GM21515 (cell line): ENCODE results near the gene HIVEP3.

ENCODE experiments used
- ATAC-seq: cut with Tn5 transposase; IDR thresholded peaks from one replicate; pipeline ENCODE4 v1.9.1; 2021; ENCODE audit not compliant: unreplicated experiment

Gene HIVEP3

DNA sequence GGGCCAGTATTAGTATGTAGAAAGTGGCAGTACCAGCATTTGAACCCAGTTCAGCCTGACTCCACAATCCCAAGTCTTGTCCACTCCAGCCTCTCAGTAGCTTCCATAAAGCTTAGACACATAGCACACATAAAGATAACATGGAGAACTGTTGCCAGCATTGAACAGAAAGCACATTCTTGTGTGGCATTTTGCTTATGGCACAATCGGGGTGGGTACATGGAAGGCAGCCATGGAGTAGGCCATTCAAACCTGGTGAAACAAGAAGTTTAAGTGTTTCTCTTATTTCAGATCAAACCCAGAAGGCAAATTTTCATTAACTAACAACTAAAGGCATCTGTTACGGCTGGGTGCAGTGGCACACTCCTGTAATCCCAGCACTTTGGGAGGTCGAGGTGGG lies 102.7 kb downstream of the HIVEP3 start:
- ATAC-seq = no peak

DNA sequence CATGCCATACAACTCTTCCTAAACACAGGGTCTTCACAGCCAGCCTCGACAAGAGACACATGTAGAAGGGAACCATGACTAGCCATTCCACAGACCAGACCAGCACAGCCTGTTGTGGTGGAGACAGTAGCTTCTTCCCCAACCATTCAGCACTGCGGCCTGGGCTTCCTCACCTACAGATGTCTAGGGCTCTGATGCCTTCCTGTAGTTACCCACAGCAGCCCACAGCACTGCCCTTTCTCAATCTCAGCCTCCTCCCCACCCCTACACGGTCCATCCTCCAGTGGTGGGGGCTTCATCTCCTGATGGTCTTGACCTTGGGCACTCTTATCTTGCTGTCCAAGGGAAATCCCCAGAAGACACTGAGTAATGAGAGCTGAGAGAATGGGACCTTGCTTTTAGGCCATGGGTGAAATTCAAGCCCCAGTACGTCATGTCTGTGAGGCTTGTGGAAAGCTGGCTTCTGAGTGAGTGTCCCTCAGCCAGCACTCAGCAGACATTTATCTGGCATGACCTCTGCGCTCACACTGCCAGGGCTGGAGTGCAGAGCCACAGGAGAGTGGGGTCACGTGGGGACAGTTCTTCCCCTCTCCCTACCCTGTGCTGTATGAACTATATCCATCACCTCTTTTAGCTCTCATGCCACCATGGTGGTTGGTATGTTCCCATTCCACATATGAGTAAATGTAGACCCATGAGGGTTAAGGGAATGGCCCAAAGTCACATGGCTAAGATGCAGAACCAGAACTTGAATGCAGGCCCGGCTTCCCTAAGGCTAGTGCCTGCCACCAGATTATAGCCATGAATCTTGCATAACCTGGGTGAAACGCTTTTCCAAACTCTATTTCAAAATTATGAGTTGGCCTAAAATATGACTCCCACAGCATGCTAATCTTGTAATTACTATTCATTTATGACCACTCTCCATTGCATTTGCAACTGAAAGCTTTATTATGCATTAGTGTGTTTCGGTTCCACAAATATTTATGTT lies 104.7 kb downstream of the HIVEP3 start:
- ATAC-seq = no peak

DNA sequence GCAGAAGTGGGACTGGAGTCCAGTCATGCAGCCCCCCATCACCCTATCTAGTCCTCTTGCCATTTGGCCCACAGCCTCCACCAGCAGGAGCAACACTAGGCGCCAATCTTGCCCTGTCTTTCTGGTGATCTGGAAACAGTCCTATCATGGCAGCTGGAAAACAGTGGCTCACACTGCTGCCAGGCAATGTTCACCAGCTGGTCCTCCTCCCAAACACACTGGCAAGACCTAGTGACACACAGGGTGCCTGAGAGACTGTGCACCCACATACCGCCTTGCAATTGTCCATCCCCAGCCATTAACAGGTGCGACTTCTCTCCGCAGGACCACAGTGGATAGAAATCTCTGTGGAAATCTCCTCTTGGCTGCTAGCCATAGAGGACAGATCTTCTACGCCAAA lies 105.5 kb downstream of the HIVEP3 start:
- ATAC-seq = no peak

DNA sequence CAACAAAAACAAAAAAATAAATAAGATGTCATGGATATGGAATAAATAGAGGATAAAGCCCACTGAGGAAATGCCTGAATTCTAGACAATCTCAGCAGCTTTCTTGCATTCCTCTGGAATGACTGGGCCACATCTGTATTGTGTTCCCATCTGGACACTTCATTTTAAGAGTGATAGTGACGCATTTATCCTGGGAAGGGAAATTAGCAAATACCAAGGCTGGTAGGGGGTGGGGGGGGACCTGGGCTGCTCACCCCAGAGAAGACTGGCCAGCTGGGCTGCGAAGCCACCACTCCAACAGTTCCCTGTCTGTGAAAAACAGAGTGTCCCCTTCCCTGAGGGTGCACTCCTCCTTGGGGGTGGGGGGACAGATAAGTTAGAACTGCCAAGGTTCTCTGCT lies 106.3 kb downstream of the HIVEP3 start:
- ATAC-seq = no peak

DNA sequence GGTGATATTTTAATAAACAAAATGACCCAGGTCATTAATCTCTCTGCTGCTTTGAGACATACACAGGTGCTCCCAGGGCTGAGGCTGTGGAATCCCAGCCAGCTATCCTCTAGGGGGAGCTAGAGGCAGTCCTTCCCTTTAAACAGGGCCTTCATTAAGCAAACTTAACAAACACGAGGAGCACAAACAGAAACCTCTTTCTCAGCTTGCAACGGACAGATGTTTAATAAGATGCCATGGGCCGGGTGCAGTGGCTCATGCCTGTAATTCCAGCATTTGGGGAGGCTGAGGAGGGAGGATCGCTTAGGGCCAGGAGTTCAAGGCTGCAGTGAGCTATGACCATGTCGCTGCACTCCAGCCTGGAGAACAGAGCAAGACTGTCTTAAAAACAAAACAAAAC lies 106.7 kb downstream of the HIVEP3 start:
- ATAC-seq = no peak

DNA sequence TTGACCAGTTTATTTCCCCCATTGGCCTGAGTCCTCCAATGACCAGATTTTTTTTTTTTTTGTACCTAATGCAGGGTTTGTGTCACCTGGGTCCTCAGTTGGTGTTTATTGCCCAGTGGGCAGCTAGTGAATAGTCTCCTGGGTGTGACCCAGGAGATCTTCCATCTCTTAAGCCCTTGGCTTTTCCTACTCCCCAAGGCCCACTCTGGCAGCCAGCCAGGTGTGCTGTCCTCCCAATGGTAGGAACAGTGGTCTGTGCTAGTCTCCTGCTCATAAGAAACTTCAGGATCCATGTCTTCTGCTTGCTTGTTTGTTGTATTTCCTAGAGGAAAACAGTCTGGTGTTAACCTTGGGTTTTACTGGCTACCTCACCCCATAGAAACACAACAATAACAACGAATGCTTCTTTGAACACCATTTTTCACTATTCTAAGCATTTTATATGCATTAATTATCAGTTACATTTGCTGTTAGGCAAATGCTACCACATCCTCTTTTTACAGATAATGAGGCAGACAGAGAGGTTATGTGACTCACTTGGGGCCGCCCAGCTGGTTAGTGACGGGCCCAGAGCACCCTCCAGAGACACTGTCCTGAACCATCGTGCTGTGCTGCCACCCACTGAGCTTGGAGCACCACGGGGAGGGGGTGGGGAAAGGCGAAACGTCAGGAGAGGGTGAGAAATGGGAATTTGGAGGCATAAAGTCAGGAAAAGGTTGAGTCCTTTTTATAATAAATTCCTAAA lies 107.5 kb downstream of the HIVEP3 start:
- ATAC-seq = no peak

DNA sequence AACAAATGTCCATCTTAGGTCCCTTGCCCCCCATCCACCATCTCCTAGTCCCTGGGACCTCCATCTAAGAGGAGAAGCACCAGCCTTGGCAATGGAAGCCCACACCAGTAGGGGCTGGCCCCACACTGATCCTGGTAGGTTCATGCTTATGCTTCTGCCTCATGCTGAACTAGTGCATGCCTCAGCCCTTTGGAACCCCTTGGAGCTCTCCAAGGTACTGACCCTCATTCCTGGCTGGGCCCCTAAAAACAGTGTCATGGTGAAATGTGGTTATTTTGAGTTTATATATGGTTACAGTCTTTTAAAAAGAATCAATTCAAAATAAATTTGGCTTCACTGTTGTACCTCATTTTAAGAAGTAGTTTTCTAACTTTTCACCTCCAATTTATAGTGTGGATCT lies 108.3 kb downstream of the HIVEP3 start:
- ATAC-seq = no peak

DNA sequence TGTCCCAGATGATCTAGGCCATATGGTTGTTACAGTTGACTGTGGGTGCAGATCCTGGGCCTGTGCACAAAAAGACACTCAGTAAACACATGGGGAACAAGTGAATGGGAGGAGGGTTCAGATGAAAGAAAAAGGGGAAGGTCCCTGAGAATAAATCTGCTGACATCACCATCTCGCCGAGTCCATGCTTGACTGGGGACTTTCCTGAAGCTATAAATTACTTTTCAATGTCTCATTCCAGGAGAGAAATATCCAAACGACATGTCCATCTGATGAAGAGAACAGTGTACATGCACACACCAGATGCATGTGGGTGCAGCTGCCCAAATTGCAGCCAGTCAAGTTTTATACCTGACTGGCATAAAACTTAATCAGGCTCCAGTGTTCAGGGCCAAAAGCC lies 109.0 kb downstream of the HIVEP3 start:
- ATAC-seq = no peak

DNA sequence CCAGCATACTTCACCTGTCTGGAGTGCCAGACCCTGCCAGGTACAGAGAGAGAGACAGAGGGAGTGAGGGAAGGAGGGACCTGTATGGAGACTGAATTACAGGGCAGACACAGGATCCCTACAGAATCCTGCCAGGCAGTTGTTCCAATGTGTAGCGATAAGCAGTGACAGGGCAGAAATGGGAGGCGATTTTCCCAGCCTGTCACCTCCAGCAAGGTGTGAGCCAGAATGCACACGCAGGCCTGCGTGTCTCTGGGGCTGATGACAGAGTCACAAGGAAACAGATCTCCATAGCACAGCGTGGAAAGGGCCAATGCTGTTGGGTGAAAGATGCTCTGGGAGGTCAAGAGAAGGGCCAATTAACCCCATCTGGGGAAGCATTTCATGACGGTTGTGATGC lies 111.3 kb downstream of the HIVEP3 start:
- ATAC-seq = no peak

DNA sequence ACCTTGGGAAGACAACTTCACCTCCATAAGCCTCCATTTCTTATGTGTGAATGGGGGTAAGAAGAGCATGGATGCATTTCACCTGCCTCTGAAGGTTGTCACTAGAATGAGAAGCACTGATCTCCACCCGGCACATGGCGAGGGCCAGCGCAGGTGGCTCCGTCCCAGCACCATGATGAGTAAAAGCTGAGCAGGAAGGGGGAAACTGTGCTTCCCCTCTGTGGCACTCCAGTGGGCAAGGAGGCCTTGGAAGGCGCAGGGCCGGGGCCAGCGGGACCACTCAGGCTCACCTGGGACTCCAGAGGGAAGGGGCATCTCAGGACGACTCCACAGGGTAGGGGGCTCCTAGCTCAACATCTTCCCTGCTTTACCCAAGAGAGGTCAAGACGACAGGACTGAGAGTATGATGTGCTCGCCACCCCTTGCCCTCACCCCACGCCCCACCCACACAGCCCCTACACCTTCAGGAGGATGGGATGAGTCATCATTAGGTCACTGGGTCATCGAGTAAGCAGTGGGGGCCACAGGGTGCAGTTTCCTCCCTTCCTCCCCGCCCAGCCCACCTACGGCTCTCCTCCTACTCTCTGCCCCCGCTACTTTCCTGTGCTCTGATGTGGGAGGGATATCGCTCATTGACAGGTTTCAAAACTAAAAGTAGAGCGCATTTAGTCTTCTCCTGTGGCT lies 112.1 kb downstream of the HIVEP3 start:
- no peak for ATAC-seq

DNA sequence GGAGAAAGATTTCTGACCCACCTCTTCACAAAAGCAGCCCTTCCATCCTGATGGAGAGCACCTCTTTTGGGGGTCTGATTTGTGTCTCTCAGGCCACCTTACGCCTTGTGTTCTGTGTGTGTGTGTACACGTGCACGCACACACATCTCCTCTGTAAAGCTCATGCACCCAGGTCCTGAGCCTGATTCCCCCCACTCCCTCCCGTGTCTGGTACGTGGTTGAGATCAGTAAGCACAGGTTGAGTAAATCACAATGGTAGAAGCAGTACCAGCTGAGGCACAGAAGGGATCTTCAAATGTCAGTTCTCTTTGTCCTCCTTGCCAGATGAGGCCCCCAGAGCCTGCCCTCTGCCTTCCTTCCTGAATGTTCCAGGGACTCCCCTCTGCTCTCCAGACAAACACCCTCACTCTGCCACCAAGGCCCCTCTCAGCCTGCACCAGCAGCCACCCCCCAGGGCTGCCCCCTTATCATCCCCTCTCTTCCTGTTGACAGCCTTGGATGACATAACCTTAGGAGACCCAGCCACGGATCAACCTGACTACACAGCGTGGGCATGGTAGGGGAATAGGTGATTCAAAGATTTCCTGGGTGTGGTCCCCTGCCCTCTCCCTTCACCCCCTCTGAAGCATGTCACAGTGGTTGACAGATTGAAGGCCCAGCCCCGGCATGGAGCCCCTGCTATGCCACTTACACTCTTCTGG lies 112.8 kb downstream of the HIVEP3 start:
- no peak for ATAC-seq

DNA sequence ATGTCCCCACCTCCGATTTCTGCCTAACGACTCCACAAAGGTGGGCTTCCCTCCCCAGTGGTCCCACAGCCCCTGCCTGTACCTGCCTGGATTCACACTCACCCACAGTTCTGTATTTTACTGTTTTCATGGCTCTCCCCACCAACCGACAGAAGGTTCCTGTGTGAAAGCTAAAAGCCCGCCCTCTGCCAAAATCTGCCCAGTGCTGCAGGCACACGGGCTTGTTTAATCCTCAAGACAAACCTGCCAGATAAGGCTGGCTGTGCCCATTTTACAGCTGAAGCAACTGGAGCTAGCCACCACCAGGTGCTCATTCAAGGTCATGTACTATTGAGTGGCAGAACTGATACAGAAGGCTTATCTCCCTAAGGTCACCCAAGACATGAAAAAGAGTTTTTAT lies 114.5 kb downstream of the HIVEP3 start:
- no peak for ATAC-seq

DNA sequence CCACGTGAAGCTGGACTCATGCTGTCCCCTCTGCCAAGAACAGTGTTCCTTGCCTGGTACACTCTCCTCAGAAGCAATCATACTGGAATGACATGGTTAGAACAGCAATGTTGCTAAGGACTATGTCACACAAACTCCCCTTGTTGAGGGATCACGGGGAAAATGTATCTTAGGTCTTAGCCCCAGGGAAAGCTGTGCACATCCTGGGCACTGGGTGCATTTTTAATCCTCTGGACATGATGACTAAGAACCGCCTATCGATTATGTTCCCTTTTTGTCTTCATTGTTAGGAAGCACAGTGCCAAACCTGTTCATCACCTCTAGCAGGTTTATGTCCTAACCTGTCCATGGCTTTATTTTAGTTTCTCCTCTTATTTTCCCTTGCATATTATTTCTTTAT lies 115.1 kb downstream of the HIVEP3 start:
- ATAC-seq = no peak

DNA sequence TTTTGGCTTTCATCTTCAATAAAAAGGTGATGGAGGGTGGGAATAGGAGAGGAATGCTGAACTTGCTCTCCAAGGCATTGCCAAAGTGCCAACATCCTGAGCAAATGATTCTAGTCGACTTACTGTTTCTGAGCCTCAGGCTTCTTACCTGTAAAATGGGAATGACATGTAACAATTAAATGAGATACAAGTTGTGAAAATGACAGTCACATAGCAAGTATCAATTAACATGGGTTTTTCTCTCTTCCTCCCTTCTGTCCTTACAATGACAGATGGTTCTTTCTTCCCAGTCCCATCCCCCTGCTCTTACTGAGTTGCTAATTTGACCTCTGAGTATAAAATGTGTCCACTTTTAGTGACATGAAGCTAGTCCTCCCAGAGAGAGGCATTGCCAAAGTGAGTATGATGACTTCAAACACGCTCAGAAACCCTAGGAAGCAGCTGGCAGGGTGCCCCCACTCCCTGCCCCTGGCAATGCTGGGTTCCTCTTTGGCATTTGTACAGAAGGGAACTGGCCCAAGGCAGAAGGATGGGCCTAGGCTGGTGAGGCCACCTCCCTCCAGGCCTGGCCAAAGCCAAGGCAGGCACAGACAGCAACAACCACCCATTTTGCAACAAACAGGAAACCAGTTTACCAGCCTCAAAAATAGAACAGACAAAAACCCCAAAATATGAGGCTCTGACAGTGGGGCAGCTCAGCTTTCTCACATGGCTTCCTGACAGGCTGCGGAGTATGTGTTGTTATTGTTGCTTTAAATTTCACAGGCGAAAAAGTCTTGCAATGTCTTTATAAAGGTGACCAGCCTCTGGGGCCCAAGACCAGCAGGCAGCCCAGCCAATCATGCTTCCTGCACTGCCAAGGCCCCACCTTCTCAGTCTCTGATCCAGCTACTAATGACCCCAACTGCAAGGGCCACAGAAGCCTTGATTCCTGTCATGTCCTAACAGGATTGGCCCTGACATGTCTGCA lies 115.9 kb downstream of the HIVEP3 start:
- no peak for ATAC-seq

DNA sequence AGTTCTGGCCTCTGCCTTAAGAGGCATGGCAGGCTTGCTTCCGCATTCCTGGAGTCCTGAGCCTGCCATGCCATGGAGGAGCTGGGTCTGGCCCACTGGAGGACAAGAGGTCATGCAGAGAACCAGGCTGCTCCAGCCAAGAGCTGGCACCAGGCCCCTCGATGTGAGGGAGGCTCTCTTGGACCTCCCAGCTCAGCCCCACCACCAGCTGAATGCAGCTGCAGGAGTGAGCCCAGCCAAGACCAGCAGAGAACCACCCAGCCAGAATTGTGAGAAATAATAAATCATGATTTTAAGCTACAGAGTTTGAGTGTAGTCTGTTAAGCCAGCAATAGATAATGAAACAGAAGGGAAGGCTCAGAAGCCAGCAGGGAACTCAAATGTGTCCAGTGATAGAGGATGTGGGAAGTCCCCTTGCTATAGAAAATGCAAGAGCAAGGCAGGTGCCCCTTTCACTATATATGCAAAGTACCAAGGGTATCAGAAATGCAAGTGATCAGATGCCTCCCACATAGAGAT lies 118.4 kb downstream of the HIVEP3 start:
- ATAC-seq = no peak

DNA sequence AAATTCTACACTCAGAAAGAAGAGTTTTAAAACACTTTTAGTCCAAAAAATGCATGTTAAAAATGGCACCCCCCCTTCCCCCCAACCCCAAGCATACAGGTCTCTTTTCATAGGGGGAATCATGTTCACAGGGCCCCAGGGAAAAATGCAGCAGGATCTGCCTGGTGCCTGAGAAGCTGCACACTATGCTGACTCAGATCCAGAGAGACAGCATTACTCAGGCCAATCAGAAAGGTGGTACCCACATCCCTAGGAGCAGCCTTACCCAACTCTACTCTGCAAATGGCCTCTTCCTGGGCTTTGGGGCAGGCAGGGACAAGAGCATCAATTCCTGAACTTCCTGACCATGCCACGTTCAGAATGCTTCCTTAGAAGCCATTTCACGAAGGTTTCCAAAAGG lies 119.0 kb downstream of the HIVEP3 start:
- ATAC-seq = no peak

DNA sequence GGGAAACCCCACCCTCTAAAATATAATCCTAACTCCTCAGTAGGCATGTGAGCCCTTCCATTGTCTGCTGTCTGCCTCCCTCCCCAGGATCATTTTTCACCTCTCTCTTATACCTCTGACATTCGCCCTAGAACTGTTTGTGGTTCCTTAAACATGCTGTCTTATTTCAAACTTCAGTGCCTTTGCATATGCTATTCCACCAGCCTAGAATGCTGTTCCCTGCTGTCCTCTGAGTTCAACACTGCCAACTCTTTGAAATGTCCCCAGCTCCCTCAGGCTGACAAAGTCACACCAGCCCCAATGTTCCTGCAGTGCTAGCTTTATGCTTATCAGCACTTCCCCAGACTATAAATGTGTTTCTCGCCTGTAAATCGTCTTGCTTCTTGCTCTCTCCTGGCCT lies 119.5 kb downstream of the HIVEP3 start:
- ATAC-seq = no peak

DNA sequence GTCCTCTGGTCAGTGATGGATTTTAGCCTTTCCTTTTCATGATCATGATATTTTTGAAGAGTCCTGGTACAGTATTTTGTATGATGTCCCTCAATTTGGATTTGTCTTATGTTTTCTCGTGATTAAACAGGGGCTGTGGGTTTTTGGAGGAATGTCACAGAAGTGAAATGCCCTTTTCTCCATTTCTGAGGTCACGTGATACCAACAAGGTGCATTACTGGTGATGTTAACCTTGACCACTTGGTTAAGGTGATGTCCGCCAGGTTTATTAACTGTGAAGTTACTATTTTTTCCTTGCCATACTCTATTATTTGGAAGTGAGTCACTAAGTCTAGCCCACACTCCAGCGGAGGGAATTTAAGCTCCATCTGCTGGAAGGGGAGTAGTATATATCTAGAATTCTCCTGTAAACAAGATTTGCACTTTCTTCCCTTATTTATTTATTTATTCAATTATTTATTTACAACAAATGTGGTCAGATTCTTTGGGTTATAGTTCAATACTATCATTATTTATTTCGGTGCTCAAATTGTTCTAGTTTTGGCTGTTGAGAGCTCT lies 123.4 kb downstream of the HIVEP3 start:
- ATAC-seq = no peak

DNA sequence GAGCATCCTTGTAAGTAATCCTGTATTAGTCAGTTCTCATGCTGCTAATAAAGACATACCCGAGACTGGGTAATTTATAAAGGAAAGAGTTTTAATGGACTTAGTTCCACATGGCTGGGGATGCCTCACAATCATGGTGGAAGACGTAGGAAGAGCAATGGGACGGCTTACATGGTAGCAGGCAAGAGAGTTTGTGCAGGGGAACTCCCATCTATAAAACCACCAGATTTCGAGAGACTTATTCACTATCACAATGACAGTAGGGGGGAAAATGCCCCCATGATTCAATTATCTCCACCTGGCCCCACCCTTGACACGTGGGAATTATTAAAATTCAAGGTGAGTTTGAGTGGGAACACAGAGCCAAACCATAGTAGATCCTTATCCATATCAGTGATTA lies 124.7 kb downstream of the HIVEP3 start:
- ATAC-seq = no peak

DNA sequence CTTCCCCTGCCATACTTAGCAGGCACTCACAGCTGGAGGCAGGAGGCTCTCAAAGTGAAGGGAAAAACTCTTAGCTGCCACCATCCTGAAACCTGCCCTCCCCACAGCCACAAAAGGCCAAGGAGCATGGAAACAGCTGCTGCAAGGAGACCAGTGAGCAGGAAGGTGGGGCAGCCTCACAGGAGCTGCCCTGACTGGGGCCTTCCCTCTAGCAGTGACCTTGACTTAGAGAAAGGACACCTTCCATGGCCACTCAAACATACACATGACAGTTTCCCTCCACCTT lies 126.3 kb downstream of the HIVEP3 start:
- ATAC-seq = no peak
